ENCODE measurements around the gene ABHD17C.

ABHD17C gene

DNA sequence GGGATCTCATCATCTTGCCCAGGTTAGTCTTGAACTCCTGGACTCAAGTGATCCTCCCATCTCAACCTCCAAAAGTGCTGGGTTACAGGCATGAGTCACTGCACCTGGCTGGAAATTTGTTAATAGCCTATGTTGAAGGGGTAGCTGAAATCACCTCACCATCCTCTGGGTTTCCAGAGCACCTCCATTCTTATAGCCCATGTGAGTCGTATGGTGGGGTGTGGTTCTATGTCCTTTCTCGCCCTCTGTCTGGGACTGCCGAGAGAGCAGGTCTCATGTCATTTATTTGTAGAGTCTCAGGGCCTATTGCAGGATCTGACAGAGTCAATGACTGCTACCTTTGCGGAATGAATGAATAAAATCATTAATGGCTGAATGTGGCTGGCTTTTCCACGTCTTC is 105.0 kb downstream of the ABHD17C start:
- Histone ChIP-seq H2AFZ (ENCODE audit: low read depth, low read length, severe bottlenecking) (no peak overlapping the region), H3K9me3 (ENCODE audit: insufficient read depth, low read length) (no peaks in the 10 kb centered on the region), H3K27ac (ENCODE audit: low read depth, low read length) (no peak overlapping the region), H3K4me2 (ENCODE audit: low read depth, low read length, poor library complexity, severe bottlenecking) (no peak overlapping the region), H4K20me1 (ENCODE audit: low read depth, low read length) (no peaks in the 10 kb centered on the region), H3F3A (ENCODE audit: insufficient read depth) (no peaks in the 10 kb centered on the region), H3K9ac (ENCODE audit: low read length) (no peak overlapping the region), H3K36me3 (ENCODE audit: low read length) (no peaks in the 10 kb centered on the region), H3K27me3 (ENCODE audit: low read length) (no peaks in the 10 kb centered on the region), H3K4me3 (ENCODE audit: insufficient read depth, low read length, poor library complexity, severe bottlenecking) (no peak overlapping the region), H3K79me2 (ENCODE audit: insufficient read depth, low read length) (no peaks in the 10 kb centered on the region), H3K9me2 (replicated peaks; ENCODE audit: insufficient read depth, low read length) (no peaks in the 10 kb centered on the region)
- TF ChIP-seq, protein P1, sequence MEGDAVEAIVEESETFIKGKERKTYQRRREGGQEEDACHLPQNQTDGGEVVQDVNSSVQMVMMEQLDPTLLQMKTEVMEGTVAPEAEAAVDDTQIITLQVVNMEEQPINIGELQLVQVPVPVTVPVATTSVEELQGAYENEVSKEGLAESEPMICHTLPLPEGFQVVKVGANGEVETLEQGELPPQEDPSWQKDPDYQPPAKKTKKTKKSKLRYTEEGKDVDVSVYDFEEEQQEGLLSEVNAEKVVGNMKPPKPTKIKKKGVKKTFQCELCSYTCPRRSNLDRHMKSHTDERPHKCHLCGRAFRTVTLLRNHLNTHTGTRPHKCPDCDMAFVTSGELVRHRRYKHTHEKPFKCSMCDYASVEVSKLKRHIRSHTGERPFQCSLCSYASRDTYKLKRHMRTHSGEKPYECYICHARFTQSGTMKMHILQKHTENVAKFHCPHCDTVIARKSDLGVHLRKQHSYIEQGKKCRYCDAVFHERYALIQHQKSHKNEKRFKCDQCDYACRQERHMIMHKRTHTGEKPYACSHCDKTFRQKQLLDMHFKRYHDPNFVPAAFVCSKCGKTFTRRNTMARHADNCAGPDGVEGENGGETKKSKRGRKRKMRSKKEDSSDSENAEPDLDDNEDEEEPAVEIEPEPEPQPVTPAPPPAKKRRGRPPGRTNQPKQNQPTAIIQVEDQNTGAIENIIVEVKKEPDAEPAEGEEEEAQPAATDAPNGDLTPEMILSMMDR (IDR thresholded peaks at IDR 0.05; ENCODE audit: insufficient read depth, low read length, poor library complexity, severe bottlenecking) = no peak
- TF ChIP-seq EZH2phosphoT487 (conservative IDR thresholded peaks at IDR 0.05; ENCODE audit: low read length) = no peak

DNA sequence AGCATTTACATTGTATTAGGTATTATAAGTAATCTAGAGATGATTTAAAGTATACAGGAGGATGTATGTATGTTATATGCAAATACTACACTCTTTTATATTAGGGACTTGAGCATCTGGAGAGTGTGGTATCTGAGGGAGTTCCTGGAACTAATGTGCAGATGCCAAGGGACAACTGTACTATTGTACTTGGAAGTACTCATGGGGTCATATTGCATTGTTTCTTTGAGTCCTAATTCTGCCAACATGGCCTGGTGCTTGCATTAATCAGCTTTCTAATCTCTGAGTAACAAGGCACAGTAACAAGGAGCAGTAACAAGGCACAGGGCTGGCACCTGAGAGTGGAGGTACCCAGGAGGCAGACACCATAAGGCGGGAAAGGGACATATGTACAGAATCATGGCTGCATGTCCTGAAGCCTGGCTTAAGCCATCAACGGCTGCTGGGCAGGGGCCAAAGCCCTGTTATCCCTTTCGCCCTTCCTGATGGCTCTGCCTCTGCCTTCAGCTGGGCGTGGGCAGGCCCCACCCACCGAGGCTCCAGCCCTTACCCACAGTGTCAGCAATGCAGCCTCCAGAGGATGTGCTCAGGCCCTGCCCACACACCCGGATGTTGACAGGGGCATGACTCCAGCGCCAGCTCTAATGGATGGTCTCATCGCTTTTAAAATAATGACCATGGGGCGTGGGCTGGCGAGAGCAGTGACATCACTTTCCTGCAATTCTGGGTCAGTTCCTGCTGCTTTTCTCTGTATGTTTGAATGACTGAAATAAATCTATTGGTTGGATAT is 107.0 kb downstream of the ABHD17C start:
- Histone ChIP-seq H4K20me1 (ENCODE audit: low read depth, low read length) (no peaks in the 10 kb centered on the region), H3F3A (ENCODE audit: insufficient read depth) (no peaks in the 10 kb centered on the region), H3K27me3 (ENCODE audit: low read length) (no peaks in the 10 kb centered on the region), H2AFZ (ENCODE audit: low read depth, low read length, severe bottlenecking) (no peak overlapping the region), H3K27ac (ENCODE audit: low read depth, low read length) (no peak overlapping the region), H3K79me2 (ENCODE audit: insufficient read depth, low read length) (no peaks in the 10 kb centered on the region), H3K9me3 (ENCODE audit: insufficient read depth, low read length) (no peaks in the 10 kb centered on the region), H3K4me3 (ENCODE audit: insufficient read depth, low read length, poor library complexity, severe bottlenecking) (no peak overlapping the region), H3K9ac (ENCODE audit: low read length) (no peak overlapping the region), H3K36me3 (ENCODE audit: low read length) (no peaks in the 10 kb centered on the region), H3K9me2 (replicated peaks; ENCODE audit: insufficient read depth, low read length) (no peaks in the 10 kb centered on the region), H3K4me2 (ENCODE audit: low read depth, low read length, poor library complexity, severe bottlenecking) (no peak overlapping the region)
- no peak for TF ChIP-seq EZH2phosphoT487 (conservative IDR thresholded peaks at IDR 0.05; ENCODE audit: low read length)
- TF ChIP-seq, protein P1 (IDR thresholded peaks at IDR 0.05; ENCODE audit: insufficient read depth, low read length, poor library complexity, severe bottlenecking) = no peak

DNA sequence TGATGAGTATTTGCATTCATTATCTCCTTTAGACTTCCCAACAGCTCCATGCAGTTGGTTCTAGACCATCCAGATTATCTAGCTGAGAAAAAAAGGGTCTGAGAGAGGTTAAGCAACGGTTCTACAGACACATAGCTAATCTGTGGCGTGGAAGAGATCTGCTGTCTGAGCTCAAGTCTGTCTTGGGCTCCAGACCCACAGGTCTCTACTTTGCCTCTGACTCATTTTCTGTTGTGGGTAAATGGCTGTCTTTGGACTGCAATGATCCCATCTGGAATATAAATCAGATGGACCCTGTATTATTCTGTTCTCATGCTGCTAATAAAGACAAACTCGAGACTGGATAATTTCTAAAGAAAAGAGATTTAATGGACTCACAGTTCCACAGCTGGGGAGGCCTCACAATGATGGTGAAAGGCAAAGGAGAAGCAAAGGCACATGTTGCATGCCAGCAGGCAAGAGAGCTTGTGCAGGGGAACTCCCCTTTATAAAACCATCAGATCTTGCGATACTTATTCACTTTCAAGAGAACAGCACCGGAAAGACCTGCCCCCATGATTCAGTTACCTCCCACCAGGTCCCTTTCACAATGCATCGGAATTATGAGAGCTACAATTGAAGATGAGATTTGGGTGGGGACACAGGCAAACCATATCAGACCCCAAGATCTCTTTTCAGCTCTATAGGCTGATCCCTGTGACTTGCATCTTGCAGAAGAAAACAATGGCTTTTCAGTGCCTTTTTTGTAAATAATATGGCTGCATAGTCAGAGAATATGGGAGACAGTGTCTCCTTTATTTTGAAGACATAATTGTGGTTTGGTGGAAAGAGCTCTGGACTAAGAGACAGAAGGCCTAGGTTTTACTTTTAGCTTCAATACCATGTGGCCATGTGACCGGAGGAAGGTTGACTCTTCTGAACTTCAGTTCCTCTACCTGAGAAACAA is 108.7 kb downstream of the ABHD17C start:
- Histone ChIP-seq H3K27me3 (ENCODE audit: low read length) (no peaks in the 10 kb centered on the region), H3K36me3 (ENCODE audit: low read length) (no peaks in the 10 kb centered on the region), H2AFZ (ENCODE audit: low read depth, low read length, severe bottlenecking) (no peak overlapping the region), H3K79me2 (ENCODE audit: insufficient read depth, low read length) (no peaks in the 10 kb centered on the region), H4K20me1 (ENCODE audit: low read depth, low read length) (no peaks in the 10 kb centered on the region), H3K9ac (ENCODE audit: low read length) (no peak overlapping the region), H3K4me2 (ENCODE audit: low read depth, low read length, poor library complexity, severe bottlenecking) (no peak overlapping the region), H3K4me3 (ENCODE audit: insufficient read depth, low read length, poor library complexity, severe bottlenecking) (no peak overlapping the region), H3K9me3 (ENCODE audit: insufficient read depth, low read length) (no peaks in the 10 kb centered on the region), H3F3A (ENCODE audit: insufficient read depth) (no peaks in the 10 kb centered on the region), H3K9me2 (replicated peaks; ENCODE audit: insufficient read depth, low read length) (no peaks in the 10 kb centered on the region), H3K27ac (ENCODE audit: low read depth, low read length) (no peak overlapping the region)
- TF ChIP-seq, protein P1 (IDR thresholded peaks at IDR 0.05; ENCODE audit: insufficient read depth, low read length, poor library complexity, severe bottlenecking) = no peak
- TF ChIP-seq EZH2phosphoT487 (conservative IDR thresholded peaks at IDR 0.05; ENCODE audit: low read length) = no peak

Measured in SU-DHL-6 (cell line).